ENCODE data around the gene CFAP20DC.

CFAP20DC gene

DNA sequence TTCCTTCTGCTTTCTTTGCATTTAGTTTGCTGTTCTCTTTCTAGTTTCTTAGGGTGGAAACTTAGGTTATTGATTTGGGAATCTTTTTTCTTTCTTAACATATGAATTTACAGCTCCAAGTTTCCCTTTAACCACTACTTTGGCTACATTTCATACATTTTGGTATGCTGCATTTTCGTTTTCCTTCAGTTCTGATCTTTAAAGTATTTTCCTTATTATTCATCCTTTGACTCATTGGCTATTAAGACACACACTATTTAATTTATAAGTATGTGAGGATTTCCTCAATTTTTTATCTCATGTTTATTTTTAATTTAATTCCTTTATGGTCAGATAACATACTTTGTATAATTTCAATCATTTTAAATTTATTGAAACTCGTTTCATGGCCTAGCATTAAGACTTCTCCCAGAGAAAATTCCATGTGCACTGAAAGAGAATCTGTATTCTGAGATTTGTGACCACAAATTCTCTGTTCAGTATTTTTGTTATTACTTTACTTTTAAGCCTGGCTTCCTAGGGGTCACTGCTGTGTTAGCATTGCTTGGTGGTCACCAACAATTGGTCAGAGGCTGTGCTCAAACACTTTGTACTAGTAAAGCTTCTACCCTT is 87.7 kb downstream of the CFAP20DC start:
- TF ChIP-seq, protein P1, sequence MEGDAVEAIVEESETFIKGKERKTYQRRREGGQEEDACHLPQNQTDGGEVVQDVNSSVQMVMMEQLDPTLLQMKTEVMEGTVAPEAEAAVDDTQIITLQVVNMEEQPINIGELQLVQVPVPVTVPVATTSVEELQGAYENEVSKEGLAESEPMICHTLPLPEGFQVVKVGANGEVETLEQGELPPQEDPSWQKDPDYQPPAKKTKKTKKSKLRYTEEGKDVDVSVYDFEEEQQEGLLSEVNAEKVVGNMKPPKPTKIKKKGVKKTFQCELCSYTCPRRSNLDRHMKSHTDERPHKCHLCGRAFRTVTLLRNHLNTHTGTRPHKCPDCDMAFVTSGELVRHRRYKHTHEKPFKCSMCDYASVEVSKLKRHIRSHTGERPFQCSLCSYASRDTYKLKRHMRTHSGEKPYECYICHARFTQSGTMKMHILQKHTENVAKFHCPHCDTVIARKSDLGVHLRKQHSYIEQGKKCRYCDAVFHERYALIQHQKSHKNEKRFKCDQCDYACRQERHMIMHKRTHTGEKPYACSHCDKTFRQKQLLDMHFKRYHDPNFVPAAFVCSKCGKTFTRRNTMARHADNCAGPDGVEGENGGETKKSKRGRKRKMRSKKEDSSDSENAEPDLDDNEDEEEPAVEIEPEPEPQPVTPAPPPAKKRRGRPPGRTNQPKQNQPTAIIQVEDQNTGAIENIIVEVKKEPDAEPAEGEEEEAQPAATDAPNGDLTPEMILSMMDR (IDR thresholded peaks at IDR 0.05; ENCODE audit: low read length, missing control alignments), result no peak
- DNase-seq (ENCODE audit: low read depth), result no peak
- no peak overlapping the region for H3K4me3 ChIP-seq (replicated peaks; ENCODE audit: low read depth, low read length)

DNA sequence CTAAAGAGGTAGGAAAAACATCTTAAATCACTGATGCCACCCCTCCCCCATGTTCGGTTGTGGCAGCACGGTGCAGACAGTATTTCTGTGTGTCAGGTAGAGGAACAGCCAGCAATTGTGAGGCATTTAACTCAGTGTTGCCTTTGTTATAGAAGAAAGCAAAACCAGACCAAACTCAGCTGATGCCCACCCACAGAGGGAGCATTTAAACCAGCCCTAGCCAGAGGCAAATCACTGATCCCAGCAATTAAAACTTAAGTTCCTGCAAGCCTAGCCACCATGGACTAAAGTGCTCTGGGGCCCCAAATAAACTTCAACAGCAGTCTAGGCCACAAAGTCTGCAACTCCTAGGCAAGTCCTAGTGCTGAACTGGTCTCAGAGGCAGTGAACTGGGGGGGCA is 94.5 kb downstream of the CFAP20DC start:
- no peak for DNase-seq (ENCODE audit: low read depth)
- TF ChIP-seq, protein P1 (IDR thresholded peaks at IDR 0.05; ENCODE audit: low read length, missing control alignments), result no peak
- H3K4me3 ChIP-seq (replicated peaks; ENCODE audit: low read depth, low read length), result no peak overlapping the region

DNA sequence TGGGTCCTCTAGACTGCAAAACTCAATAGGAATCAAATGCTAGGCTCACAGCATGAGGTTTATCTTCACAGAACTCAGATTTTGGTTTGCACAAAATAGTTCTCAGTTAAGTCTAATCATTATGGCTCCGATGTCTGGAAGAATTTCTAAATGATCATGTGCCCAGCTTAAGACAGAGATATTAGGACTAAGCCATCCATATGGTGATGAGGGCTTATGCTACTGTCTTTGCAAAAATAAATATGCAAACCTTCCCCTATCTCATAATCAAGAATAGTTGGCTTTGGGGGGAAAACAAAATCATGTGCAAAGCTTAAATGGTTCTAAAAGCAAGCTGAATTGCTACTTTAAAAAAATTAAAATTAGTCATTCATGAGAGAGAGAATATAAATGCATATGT is 96.5 kb downstream of the CFAP20DC start:
- H3K4me3 ChIP-seq (replicated peaks; ENCODE audit: low read depth, low read length), result no peak overlapping the region
- TF ChIP-seq, protein P1 (IDR thresholded peaks at IDR 0.05; ENCODE audit: low read length, missing control alignments), result no peak
- no peak for DNase-seq (ENCODE audit: low read depth)

DNA sequence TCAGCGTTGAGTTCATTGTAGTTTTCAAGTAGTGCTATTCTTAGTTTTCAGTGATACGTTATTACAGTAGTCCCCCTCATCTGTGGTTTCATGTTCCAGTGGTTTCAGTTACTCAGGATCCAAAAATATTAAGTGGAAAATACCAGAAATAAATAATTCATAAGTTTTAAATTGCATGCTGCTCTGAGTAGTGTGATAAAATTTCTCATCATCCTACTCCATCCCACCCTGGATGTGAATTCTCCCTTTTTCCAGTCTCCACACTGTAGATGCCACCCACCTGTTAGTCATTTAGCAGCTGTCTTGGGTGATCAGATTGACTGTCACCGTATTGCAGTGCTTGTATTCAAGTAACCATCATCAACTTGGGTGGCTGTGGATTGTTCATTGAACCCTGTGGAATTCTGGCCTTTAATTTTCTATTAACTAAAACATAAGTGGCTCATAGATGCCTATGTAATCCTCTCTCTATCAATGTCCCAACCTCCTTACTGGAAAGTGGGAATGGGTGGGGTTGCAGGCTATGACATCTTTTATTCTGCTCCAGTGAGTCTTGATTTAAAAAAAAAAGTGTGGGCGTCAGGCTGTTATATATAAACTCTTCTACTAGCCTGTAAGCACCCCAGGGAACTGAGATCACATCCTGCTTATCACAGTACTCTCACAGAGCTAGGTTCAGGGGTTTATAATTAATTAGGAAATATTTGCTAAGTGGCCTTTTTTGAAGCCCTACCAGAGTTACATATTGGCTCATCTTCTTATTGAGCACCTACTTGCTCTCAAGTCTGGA is 97.5 kb downstream of the CFAP20DC start:
- no peak for DNase-seq (ENCODE audit: low read depth)
- TF ChIP-seq, protein P1 (IDR thresholded peaks at IDR 0.05; ENCODE audit: low read length, missing control alignments), result no peak
- no peak overlapping the region for H3K4me3 ChIP-seq (replicated peaks; ENCODE audit: low read depth, low read length)

DNA sequence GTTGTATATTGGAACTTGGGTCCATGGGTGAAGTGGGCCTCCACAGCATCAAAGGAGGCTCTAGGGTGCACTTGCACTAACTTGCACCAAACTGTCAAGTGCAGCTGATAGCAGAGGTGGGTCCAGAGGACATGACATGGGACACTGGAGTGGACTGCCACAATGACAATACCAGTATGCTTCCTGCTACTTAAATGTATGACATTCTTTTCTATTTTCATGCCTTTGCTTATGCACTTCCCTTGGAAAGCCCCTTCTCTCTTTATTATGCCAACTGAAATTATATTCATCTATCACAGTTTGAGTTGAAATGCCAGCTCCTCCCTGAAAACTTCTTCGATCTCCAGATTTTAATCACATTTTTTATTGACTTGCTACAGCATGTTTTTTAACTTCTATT is 101.8 kb downstream of the CFAP20DC start:
- DNase-seq (ENCODE audit: low read depth), result no peak
- TF ChIP-seq, protein P1 (IDR thresholded peaks at IDR 0.05; ENCODE audit: low read length, missing control alignments), result no peak
- H3K4me3 ChIP-seq (replicated peaks; ENCODE audit: low read depth, low read length), result no peak overlapping the region

DNA sequence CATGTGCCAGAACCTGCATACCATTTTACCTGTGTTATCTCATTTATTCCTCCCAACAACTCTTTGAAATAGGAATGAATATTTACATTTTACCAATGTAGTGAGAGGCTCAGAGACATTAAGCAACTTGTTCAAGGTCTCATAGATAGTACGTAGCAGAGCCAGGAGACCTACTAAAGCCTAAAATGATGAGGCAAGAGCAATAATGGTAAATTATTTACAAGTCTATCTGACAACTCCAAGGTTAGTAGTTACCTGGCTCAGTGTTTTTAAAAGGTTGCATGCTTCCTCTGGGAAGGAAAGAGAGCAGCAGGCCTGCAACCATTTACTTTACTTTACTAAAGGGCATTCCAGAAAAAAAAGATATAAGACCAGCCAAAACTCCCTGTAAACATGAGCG is 103.0 kb downstream of the CFAP20DC start:
- DNase-seq (ENCODE audit: low read depth), result no peak
- H3K4me3 ChIP-seq (replicated peaks; ENCODE audit: low read depth, low read length), result no peak overlapping the region
- TF ChIP-seq, protein P1 (IDR thresholded peaks at IDR 0.05; ENCODE audit: low read length, missing control alignments), result no peak

Measured in fibroblast of pulmonary artery (primary cell).